Astrocyte of the spinal cord (primary cell): Measurements from ENCODE around the gene ZNF606.

Experiments used
- DNase-seq: peaks from one replicate; pipeline ENCODE4 v3.0.0; 2011; ENCODE audit warnings: low read depth, low spot score
- H3K4me3 ChIP-seq: 2 replicates; pipeline ENCODE4 v1.5.1; 2011; ENCODE audit warnings: low read depth, mild to moderate bottlenecking, low read length, moderate library complexity
- CTCF ChIP-seq: IDR thresholded peaks from 2 replicates; pipeline ENCODE4 v1.5.1; 2012; ENCODE audit warnings: low read depth, mild to moderate bottlenecking, low read length, inconsistent platforms
- in situ Hi-C: cut with HindIII; loops from 2 replicates; pipeline ENCODE4 v1.10.0; 2017; ENCODE audit warnings: low sequenced_read_pairs

ZNF606 gene

GRCh38 chr19:58001895-58002369 is 688 bp downstream of the ZNF606 start:
- peak overlapping the region; percentile 82 for H3K4me3 ChIP-seq
- in situ Hi-C loops, result no loop called here
- DNase-seq, result peak; percentile 17
- no peak for TF ChIP-seq CTCF

GRCh38 chr19:58000677-58001076 is 1.9 kb downstream of the ZNF606 start:
- TF ChIP-seq CTCF, result no peak
- in situ Hi-C loops, result no loop called here
- H3K4me3 ChIP-seq, result no peak overlapping the region
- DNase-seq, result no peak

- H3K4me3 ChIP-seq, result no peak overlapping the region
- TF ChIP-seq CTCF, result no peak
- no peak for DNase-seq
- in situ Hi-C loops, result no loop called here
Measured at GRCh38 chr19:57992841-57993240, 9.8 kb downstream of the ZNF606 start.

GRCh38 chr19:57978586-57979289 is 23.9 kb downstream of the ZNF606 start:
- DNase-seq, result peak; percentile 31
- H3K4me3 ChIP-seq, result no peak overlapping the region
- no peak for TF ChIP-seq CTCF
- in situ Hi-C loops, result no loop called here

GRCh38 chr19:57974434-57974833 is 28.2 kb downstream of the ZNF606 start, which contains the start of gene C19orf18:
TSS of gene C19orf18 (minus strand) at chr19:57974534. CDS start at chr19:57974432, 102 bp downstream.
- DNase-seq, result no peak
- H3K4me3 ChIP-seq, result no peak within 1 kb of the TSS
- in situ Hi-C loops, result no loop called here
- TF ChIP-seq CTCF, result no peak

- no peak overlapping the region for H3K4me3 ChIP-seq
- no peak for DNase-seq
- in situ Hi-C loops, result no loop called here
- no peak for TF ChIP-seq CTCF
Measured at GRCh38 chr19:57964761-57965160, 37.9 kb downstream of the ZNF606 start.

- no peak for TF ChIP-seq CTCF
- no peak overlapping the region for H3K4me3 ChIP-seq
- in situ Hi-C loops, result no loop called here
- DNase-seq, result no peak
Measured at GRCh38 chr19:57961785-57962184, 40.8 kb downstream of the ZNF606 start.
